Spleen (tissue), 11 donors: Measurements from ENCODE around the gene SMCO4. TPM values are rescaled to one million over a fixed set of nuclear protein-coding genes. Genes with fewer than 3 reads are reported as not detected.

Experiments
- DNase-seq: peaks from one replicate; pipeline ENCODE4 v3.0.0-alpha.2; 2020
- H3K27ac ChIP-seq, 8 donors: fragments of 200-600 bp; sonication (generic) in 7 of 8; 1 replicate in 4 of 8; 2 replicates in 4 of 8; pipeline versions ENCODE4 v1.5.0 to v1.8.0; 2016 to 2021; ENCODE audit warnings: inconsistent platforms in 4 of 8, mild to moderate bottlenecking in 4 of 8, moderate library complexity in 1 of 8
- H3K27me3 ChIP-seq, 7 donors: fragments of 200-600 bp; sonication (generic) in 6 of 7; replicated peaks in 1 of 7; 1 replicate in 4 of 7; 2 replicates in 3 of 7; pipeline versions ENCODE4 v1.5.0 to v1.8.0; 2016 to 2021; ENCODE audit warnings: inconsistent platforms in 3 of 7, mild to moderate bottlenecking in 1 of 7
- H3K36me3 ChIP-seq, 6 donors: fragments of 200-600 bp; sonication (generic) in 5 of 6; 1 replicate in 4 of 6; 2 replicates in 2 of 6; pipeline versions ENCODE4 v1.5.0 to v1.8.0; 2016 to 2021; ENCODE audit warnings: inconsistent platforms in 2 of 6
- H3K4me1 ChIP-seq, 6 donors: fragments of 200-600 bp; sonication (generic) in 5 of 6; 1 replicate in 3 of 6; 2 replicates in 3 of 6; pipeline versions ENCODE4 v1.5.0 to v1.8.0; 2016 to 2021; ENCODE audit warnings: inconsistent platforms in 3 of 6
- H3K4me3 ChIP-seq, 8 donors: fragments of 200-600 bp; sonication (generic) in 7 of 8; 1 replicate in 4 of 8; 2 replicates in 4 of 8; pipeline versions ENCODE4 v1.5.0 to v1.8.0; 2016 to 2021; ENCODE audit warnings: inconsistent platforms in 4 of 8, mild to moderate bottlenecking in 4 of 8, moderate library complexity in 2 of 8
- H3K9me3 ChIP-seq, 8 donors: fragments of 200-600 bp; sonication (generic) in 7 of 8; 1 replicate in 4 of 8; 2 replicates in 4 of 8; pipeline versions ENCODE4 v1.5.0 to v1.8.0; 2016 to 2021; ENCODE audit warnings: inconsistent platforms in 4 of 8
- POLR2A ChIP-seq, 3 donors: fragments of 450-650 bp; IDR thresholded peaks; one replicate each; pipeline ENCODE4 v1.5.1; 2017; ENCODE audit warnings: antibody characterized with exemption in 3 of 3, mild to moderate bottlenecking in 1 of 3
- POLR2AphosphoS5 ChIP-seq, 3 donors: sonication (generic); formaldehyde crosslinking; IDR thresholded peaks; one replicate each; pipeline ENCODE4 v1.5.1; 2017; ENCODE audit warnings: antibody characterized with exemption in 3 of 3
- WGBS, 5 donors: extraction: QIAGEN DNeasy Blood & Tissue Kit in 3 of 5; methylation state at CpG; one replicate each; pipeline versions ENCODE4 v1.1.5 to v1.1.7; 2013 to 2018; 5-methylcytosine and 5-hydroxymethylcytosine counted together
- intact Hi-C: fragments of 100-400 bp; cut with DNase I; formaldehyde crosslinking; loops from one replicate; pipeline ENCODE4 v1.15.0; 2023; ENCODE audit warnings: low total_unique reads
- polyA plus RNA-seq, 3 donors: library from polyadenylated mRNA; stranded (reverse); fragments of 200-250 nt; gene quantifications; one replicate each; pipeline ENCODE4 v1.2.1, GENCODE V29; 2013
- total RNA-seq, 7 donors: library from RNA; depleted of rRNA in 3 of 7; stranded (reverse); fragments of >200 nt in 3 of 7; fragmentation: NEBNext Ultra II Directional in 4 of 7; extraction: Animal tissue kit (Norgen Biotek cat#: 25700) in 4 of 7; gene quantifications; one replicate each; pipeline versions ENCODE4 v1.1.0 to v1.2.1, GENCODE V29; 2016 to 2021
- TF ChIP-seq, protein P1 (sequence below), 11 experiments: fragments of 200-600 bp in 7 of 11; fragments of 450-650 bp in 4 of 11; sonication (generic) in 4 of 11; IDR thresholded peaks in 8 of 11; conservative IDR thresholded peaks in 3 of 11; 1 replicate in 7 of 11; 2 replicates in 4 of 11; pipeline versions ENCODE4 v1.4.0 to v1.8.0; 2016 to 2021; ENCODE audit warnings: antibody characterized with exemption in 11 of 11, inconsistent platforms in 4 of 11, mild to moderate bottlenecking in 1 of 11
- donor health status: healthy with polysubstance abuse.
- donor health status: DM: no; HTN: no; CAD: no; lungs with moderate emphysema.
- donor health status: DM: no; HTN: no; CAD: no.
- donor health status: Bipolar disorder and iron deficiency.
- donor health status: healthy.
- donor health status: DM: no; HTN: no; CAD: no.
- donor health status: DM: yes; HTN: yes; CAD: no.

SMCO4 gene
- total and polyA plus RNA-seq, 10 donors, result 21.8 to 74.1 (median 51.9) TPM

DNA sequence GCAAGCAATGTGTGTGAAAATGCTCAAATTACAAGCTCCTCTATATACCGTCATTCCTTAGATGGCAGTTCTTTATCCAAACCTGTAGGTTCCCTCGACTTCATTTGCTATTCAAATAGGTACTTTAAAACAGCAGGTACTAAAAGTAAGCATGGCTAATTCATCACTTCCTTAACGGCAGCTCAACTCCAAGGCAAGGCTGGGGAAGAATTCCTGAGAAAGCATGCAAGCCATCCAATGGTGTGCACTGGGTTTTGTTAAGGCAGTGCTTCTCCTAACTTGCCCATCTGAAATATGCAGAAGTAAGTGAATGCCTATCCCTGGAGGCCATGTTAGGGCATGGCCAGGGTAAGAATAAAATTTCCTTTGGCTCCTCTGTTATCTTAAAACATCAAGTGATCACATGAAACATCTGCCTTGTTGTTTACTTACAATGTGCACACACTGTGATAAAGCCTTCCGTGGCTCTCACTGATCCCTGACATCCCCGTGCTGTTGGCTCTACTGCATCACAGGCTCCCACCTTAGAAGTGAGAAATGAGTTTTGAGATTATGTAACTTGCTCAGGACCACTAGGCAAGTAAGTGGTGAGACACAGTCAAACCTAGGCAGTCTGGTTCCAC lies 52.1 kb downstream of the SMCO4 start:
- intact Hi-C loops, result no loop called here
- H3K4me1 ChIP-seq, result peaks cover 0 to 15% (median 0%) of the 10 kb centered on the region in 6 donors
- 76 to 90% (median 84%) methylated on average over 5 of the region's 5 CpGs for WGBS, 5 donors
- no peak for TF ChIP-seq POLR2A (IDR thresholded peaks at IDR 0.05)
- TF ChIP-seq, protein P1, sequence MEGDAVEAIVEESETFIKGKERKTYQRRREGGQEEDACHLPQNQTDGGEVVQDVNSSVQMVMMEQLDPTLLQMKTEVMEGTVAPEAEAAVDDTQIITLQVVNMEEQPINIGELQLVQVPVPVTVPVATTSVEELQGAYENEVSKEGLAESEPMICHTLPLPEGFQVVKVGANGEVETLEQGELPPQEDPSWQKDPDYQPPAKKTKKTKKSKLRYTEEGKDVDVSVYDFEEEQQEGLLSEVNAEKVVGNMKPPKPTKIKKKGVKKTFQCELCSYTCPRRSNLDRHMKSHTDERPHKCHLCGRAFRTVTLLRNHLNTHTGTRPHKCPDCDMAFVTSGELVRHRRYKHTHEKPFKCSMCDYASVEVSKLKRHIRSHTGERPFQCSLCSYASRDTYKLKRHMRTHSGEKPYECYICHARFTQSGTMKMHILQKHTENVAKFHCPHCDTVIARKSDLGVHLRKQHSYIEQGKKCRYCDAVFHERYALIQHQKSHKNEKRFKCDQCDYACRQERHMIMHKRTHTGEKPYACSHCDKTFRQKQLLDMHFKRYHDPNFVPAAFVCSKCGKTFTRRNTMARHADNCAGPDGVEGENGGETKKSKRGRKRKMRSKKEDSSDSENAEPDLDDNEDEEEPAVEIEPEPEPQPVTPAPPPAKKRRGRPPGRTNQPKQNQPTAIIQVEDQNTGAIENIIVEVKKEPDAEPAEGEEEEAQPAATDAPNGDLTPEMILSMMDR (IDR thresholded peaks at IDR 0.05 in 8 of 11, conservative IDR thresholded peaks at IDR 0.05 in 3 of 11), result no peak
- no peak for TF ChIP-seq POLR2AphosphoS5 (IDR thresholded peaks at IDR 0.05)
- DNase-seq, result no peak
- H3K9me3 ChIP-seq, result no peaks in the 10 kb centered on the region
- peaks cover 0 to 37% (median 0%) of the 10 kb centered on the region in 6 donors for H3K36me3 ChIP-seq
- no peaks in the 10 kb centered on the region for H3K27me3 ChIP-seq
- no peak overlapping the region for H3K27ac ChIP-seq
- no peak overlapping the region for H3K4me3 ChIP-seq

DNA sequence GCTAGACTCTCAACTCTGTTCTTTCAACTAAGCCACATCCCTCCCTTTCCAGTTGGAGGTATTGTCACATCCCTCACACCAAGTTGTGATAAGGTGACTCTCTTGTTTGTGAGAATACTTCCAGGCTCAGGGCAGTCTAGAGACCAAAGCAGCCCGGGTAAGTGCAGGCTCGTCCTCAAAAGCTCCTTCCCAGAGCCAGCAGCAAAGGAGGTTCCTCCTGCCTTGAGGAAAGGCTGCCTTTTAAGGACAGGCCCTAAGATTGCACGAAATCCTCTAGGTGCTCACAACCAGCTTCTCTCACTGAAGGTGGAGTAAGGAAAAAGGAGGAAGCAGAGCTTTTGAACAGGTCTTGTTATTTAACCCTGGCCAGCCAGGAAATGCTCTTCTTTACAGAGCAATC lies 53.4 kb downstream of the SMCO4 start:
- no peaks in the 10 kb centered on the region for H3K9me3 ChIP-seq
- TF ChIP-seq POLR2AphosphoS5 (IDR thresholded peaks at IDR 0.05) (no peak), POLR2A (IDR thresholded peaks at IDR 0.05) (no peak)
- TF ChIP-seq, protein P1 (IDR thresholded peaks at IDR 0.05 in 8 of 11, conservative IDR thresholded peaks at IDR 0.05 in 3 of 11), result no peak
- no peaks in the 10 kb centered on the region for H3K27me3 ChIP-seq
- intact Hi-C loops, result no loop called here
- 68 to 88% (median 82%) methylated on average over 3 of the region's 3 CpGs for WGBS, 5 donors
- H3K27ac ChIP-seq, result no peak overlapping the region
- H3K4me3 ChIP-seq, result no peak overlapping the region
- H3K4me1 ChIP-seq, result peaks cover 0 to 15% (median 0%) of the 10 kb centered on the region in 6 donors
- H3K36me3 ChIP-seq, result peaks cover 0 to 25% (median 0%) of the 10 kb centered on the region in 6 donors
- DNase-seq, result no peak

DNA sequence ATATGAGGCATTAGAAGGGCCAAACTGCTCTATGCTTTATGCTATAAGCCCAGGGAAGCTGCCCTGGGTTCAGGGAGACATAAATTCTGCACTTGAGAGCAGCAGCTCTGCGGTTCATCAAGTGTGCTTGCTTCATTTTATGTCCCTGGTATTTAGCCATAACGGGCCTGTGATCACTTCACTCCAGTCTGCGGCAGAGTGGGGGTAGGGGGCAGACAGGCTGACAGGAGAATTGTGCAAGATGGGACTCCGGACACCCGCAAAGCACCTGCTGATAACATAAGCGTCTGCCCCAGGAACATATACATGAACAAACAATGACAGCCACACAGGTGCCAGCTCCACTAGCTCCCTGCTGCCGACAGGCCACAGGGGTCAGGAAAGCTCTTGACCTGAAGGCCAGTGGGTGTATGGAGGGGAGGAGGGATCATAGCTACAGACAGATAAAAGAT lies 56.1 kb downstream of the SMCO4 start:
- Histone ChIP-seq H3K9me3 (no peaks in the 10 kb centered on the region), H3K36me3 (peaks cover 0 to 21% (median 0%) of the 10 kb centered on the region in 6 donors), H3K4me1 (peaks cover 0 to 15% (median 0%) of the 10 kb centered on the region in 6 donors), H3K27ac (no peak overlapping the region), H3K27me3 (no peaks in the 10 kb centered on the region), H3K4me3 (no peak overlapping the region)
- intact Hi-C loops, result no loop called here
- WGBS, 5 donors, result 51 to 78% (median 68%) methylated on average over 7 of the region's 7 CpGs
- no peak for DNase-seq
- TF ChIP-seq POLR2AphosphoS5 (IDR thresholded peaks at IDR 0.05), result no peak
- TF ChIP-seq, protein P1 (IDR thresholded peaks at IDR 0.05 in 8 of 11, conservative IDR thresholded peaks at IDR 0.05 in 3 of 11), result no peak
- no peak for TF ChIP-seq POLR2A (IDR thresholded peaks at IDR 0.05)

DNA sequence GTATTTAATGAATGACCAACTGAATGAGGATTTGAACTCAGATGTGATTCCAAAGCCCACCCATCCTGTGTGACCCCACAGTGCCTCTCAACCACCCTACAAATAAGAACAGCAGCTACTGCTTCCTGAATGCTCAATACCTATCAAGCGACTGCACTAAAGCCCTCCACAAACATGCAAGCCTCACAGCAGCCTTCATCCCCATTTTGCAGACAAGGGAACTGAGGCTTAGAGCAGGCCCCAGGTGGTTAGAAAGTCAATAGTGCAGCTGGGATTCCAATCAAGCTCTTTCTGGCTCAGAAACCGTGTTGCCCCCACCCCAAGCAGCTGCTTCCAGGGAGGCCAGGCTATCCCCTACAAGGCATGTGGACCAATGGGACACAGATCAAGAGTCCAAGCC lies 57.2 kb downstream of the SMCO4 start:
- Histone ChIP-seq H3K36me3 (peaks cover 0 to 22% (median 0%) of the 10 kb centered on the region in 6 donors), H3K4me1 (peaks cover 0 to 15% (median 0%) of the 10 kb centered on the region in 6 donors), H3K27me3 (no peaks in the 10 kb centered on the region), H3K27ac (no peak overlapping the region), H3K4me3 (no peak overlapping the region), H3K9me3 (no peaks in the 10 kb centered on the region)
- 86 to 93% (median 92%) methylated on average over 1 to 2 of the region's 2 CpGs for WGBS, 5 donors
- TF ChIP-seq, protein P1 (IDR thresholded peaks at IDR 0.05 in 8 of 11, conservative IDR thresholded peaks at IDR 0.05 in 3 of 11), result no peak
- no peak for TF ChIP-seq POLR2A (IDR thresholded peaks at IDR 0.05)
- TF ChIP-seq POLR2AphosphoS5 (IDR thresholded peaks at IDR 0.05), result no peak
- DNase-seq, result no peak
- intact Hi-C loops, result no loop called here
